Retinal pigment epithelial cell (primary cell): ENCODE results near the gene LUZP1.
A peak's percentile ranks its signal among the peaks of the same experiment; 100 is the strongest.

Experiments
- DNase-seq: peaks from one replicate; pipeline ENCODE4 v3.0.0-alpha.2; 2010; ENCODE audit warnings: low read depth
- H3K4me3 ChIP-seq: 2 replicates; pipeline ENCODE4 v1.5.1; 2011; ENCODE audit warnings: mild to moderate bottlenecking, low read length, control low read depth, moderate library complexity
- CTCF ChIP-seq: conservative IDR thresholded peaks from 2 replicates; pipeline ENCODE4 v1.5.1; 2011; ENCODE audit warnings: low read depth, low read length, control low read depth, inconsistent platforms

LUZP1 gene

GRCh38 chr1:23168445-23169194 is at the start of gene LUZP1:
Gene LUZP1, minus strand, starts transcription at chr1:23168856.
- peak; percentile 52 for DNase-seq
- TF ChIP-seq CTCF: no peak
- H3K4me3 ChIP-seq: peak within 1 kb of the TSS; percentile 94

GRCh38 chr1:23217421-23218115 is 48.9 kb upstream of the LUZP1 start, which contains the start of gene HTR1D:
Gene HTR1D, minus strand, starts transcription at chr1:23217502. Its CDS starts 23,283 bp downstream, at chr1:23194219.
- no peak for DNase-seq
- H3K4me3 ChIP-seq: peak within 1 kb of the TSS; percentile 42
- no peak for TF ChIP-seq CTCF

DNA sequence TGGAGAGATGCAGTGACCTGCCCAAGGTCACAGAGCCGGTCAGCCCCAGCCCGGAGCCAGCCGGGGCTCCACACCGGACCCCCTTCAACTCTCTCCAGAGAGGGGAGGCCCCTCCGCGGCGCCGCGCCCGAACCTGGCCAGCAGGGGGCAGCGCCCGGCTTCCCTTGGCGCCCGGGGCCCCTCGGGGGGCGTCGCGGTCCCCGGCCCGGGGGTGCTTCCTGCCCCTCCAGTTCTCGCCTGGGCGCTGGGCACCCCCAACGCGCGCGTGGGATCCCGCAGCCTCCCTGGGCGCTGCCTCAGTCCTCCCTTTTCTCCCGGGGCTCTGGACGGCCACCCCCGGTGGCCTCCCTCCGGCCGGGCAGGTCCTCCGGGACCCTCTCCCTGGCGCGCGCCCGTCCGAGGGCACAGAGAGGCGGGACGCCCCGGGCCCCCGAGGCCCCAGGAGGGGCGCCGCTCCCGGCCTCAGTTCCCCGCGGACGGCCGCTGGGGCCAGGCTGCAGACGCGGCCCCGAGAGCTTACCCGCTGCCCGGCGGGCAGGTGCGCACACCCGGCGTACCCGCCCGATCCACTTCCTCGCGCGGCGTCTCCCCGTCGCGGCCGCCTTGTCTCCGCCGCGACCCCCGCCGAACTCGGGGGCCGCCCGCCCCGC is 48.2 kb upstream of the LUZP1 start:
- TF ChIP-seq CTCF: peak; percentile 55
- DNase-seq: no peak
- H3K4me3 ChIP-seq: peak overlapping the region; percentile 42

DNA sequence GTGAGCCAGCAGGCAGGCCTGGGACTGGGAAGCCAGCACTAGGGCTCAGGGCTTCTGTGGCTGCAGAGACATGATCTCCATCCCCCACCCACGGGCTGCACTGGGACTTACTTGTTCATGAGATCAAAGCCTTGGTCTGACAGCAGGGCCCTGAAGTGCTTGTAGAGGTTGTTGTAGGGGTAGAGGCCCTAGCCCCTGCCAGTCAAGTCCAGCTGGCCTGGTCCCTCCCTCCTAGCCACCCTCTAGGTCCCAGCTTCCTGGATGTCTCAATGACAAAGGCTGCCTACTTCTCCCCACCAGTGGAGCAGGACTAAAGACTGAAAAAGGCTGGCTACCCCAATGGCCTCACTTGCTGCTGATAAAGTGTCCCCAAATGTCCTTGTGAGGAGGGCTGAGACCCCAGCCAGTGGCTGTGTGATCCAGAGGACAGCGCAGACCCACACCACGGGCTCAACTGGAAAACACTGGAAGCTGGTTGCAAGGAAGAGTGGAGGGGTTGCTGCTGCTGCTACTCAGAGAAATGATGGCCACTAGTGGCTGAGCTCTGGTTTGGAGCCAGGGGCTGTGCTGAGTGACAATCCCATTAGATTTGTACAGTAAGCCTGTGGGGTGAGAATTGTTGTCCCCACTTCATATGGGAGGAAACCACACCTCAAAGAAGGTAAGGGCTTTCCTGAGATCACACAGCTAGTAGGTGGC is 47.2 kb upstream of the LUZP1 start:
- DNase-seq: no peak
- H3K4me3 ChIP-seq: no peak overlapping the region
- peak; percentile 6 for TF ChIP-seq CTCF

DNA sequence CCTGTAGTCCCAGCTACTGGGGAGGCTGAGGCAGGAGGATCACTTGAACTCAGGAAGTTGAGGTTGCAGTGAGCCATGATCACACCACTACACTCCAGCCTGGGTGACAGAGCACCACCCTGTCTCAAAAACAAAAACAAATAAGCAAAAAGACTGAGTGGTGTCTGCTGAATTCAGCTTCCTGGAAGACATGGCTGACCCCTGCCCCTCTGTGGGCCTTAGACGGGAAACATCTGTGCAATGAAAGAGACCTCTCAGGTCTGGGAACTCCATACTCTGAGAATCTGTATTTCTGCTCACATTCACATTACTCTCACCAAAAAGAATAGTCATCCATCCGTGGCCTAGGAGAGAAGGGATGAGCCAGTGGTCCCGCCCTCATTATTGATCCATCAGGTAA is 46.6 kb upstream of the LUZP1 start:
- no peak for TF ChIP-seq CTCF
- no peak for DNase-seq

DNA sequence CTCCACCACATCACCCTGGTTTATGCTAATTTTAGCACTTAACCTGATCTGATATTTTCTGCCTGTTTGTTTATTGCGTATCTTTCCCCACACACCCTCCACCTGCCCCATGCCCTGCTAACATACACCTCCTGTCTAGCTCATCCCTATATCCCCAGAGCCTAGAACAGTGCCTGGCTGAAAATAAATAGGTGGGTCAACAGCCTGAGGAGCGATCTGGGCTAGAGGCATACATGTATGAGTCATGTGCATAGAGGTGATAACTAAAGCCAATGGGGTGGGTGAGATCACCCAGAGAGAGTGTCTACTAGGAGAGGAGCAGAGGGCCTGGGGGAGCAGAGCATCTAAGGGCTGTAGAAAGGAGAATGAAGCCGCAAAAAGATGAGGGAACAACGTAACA is 46.0 kb upstream of the LUZP1 start:
- no peak for TF ChIP-seq CTCF
- no peak overlapping the region for H3K4me3 ChIP-seq
- DNase-seq: no peak

More for the DNA sequence above, 46.6 kb upstream of the LUZP1 start:
- H3K4me3 ChIP-seq: no peak overlapping the region
